Left kidney (tissue), 2 donors: Measurements from ENCODE around the gene ARHGAP10. TPM values are rescaled to one million over a fixed set of nuclear protein-coding genes. Genes with fewer than 3 reads are reported as not detected.
"Not testable (repeated sequence)": the region's sequence is repeated elsewhere in the genome, so short reads cannot be mapped to it uniquely, and the experiment has no call there.

Experiments
- DNase-seq: peaks from one replicate; pipeline ENCODE4 v3.0.0-alpha.2; 2013
- polyA plus RNA-seq: library from polyadenylated mRNA; unstranded; fragments of 120-200 nt; gene quantifications from one replicate; pipeline ENCODE4 v1.2.1, GENCODE V29; 2013; ENCODE audit not compliant: insufficient read length

The ARHGAP10 gene
- polyA plus RNA-seq, 1 donor, result 18.4 TPM

- DNase-seq, result no peak
Observed at GRCh38 chr4:148062301-148062950, 330.5 kb downstream of the ARHGAP10 start.

GRCh38 chr4:148064451-148064850, 332.6 kb downstream of the ARHGAP10 start:
- DNase-seq, result no peak

GRCh38 chr4:148065075-148065474, 333.2 kb downstream of the ARHGAP10 start:
- no peak for DNase-seq

- no peak for DNase-seq
Observed at GRCh38 chr4:148067301-148067916, 335.5 kb downstream of the ARHGAP10 start.

GRCh38 chr4:148068065-148068911, 336.4 kb downstream of the ARHGAP10 start:
- no peak for DNase-seq

- no peak for DNase-seq
Observed at GRCh38 chr4:148069086-148069894, 337.4 kb downstream of the ARHGAP10 start.

- no peak for DNase-seq
Observed at GRCh38 chr4:148069895-148070178, 337.9 kb downstream of the ARHGAP10 start.

- no peak for DNase-seq
Observed at GRCh38 chr4:148071009-148071408, 339.1 kb downstream of the ARHGAP10 start.

- DNase-seq, result no peak
Observed at GRCh38 chr4:148072789-148073188, 340.9 kb downstream of the ARHGAP10 start.

- DNase-seq, result no peak
Observed at GRCh38 chr4:148073349-148073748, 341.5 kb downstream of the ARHGAP10 start.

- DNase-seq, result no peak
Observed at GRCh38 chr4:148074462-148074861, 342.6 kb downstream of the ARHGAP10 start.

GRCh38 chr4:148075438-148075837, 343.6 kb downstream of the ARHGAP10 start:
- DNase-seq, result no peak

GRCh38 chr4:148076964-148077363, 345.1 kb downstream of the ARHGAP10 start:
- no peak for DNase-seq

GRCh38 chr4:148077581-148077980, 345.7 kb downstream of the ARHGAP10 start:
- no peak for DNase-seq

GRCh38 chr4:148078061-148078460, 346.2 kb downstream of the ARHGAP10 start:
- DNase-seq, result no peak

GRCh38 chr4:148079961-148080360, 348.1 kb downstream of the ARHGAP10 start:
- DNase-seq, result no peak

GRCh38 chr4:148081267-148081666, 349.4 kb downstream of the ARHGAP10 start:
- no peak for DNase-seq

- no peak for DNase-seq
Observed at GRCh38 chr4:148081745-148082144, 349.9 kb downstream of the ARHGAP10 start.

- DNase-seq, result not testable (repeated sequence)
Observed at GRCh38 chr4:148083073-148083472, 351.2 kb downstream of the ARHGAP10 start.

GRCh38 chr4:148089624-148090023, 357.7 kb downstream of the ARHGAP10 start:
- no peak for DNase-seq

- DNase-seq, result no peak
Observed at GRCh38 chr4:148090029-148090428, 358.1 kb downstream of the ARHGAP10 start.
